GM12864 (cell line): ENCODE measurements around the gene ACVR1B.

Source experiments
- DNase-seq: peaks from one replicate; pipeline ENCODE4 v3.0.0-alpha.2; 2011; ENCODE audit warnings: low read depth
- H3K4me3 ChIP-seq: 2 replicates; pipeline ENCODE4 v1.5.1; 2011; ENCODE audit warnings: mild to moderate bottlenecking, low read depth, low read length, control low read depth
- TF ChIP-seq, protein P1 (sequence below): IDR thresholded peaks from 2 replicates; pipeline ENCODE4 v1.5.1; 2011; ENCODE audit warnings: low read depth, mild to moderate bottlenecking, moderate library complexity, low read length, control low read depth, inconsistent platforms; ENCODE audit errors: missing control alignments

Gene ACVR1B

DNA sequence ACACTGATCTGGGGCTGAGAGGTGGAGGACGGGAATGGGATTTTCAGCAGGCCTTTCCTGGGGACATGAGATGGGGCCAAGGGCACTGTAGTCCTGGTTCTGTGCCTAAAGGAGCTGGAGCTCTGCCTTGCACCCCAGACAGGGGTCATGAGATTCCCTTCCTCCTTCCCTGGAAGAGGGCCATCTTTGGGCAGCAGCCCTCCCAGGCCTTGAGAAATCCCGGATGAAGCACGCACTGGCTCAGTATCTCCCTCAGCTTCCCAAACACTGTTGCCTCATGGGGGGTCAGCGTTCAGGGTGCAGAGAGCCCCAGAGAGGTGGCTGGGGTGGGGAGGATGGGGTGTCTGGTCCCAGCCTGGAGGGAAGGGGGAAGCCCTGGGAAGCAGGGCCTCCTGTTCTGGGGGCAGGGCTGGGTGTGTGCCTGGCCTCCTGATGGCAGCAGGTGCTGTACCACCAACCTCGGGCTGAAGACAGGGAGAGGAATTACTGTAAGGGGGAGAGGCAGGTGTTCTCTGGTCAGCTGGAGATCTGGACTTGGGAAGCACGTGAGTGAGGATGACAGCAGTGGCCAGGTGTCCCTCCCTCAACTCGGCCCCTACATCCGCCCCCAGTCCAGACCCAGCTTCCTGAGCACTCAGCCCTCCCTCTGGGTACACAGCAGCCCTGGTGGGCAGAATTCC, 91.3 kb downstream of the ACVR1B start:
- no peak overlapping the region for H3K4me3 ChIP-seq
- no peak for DNase-seq

DNA sequence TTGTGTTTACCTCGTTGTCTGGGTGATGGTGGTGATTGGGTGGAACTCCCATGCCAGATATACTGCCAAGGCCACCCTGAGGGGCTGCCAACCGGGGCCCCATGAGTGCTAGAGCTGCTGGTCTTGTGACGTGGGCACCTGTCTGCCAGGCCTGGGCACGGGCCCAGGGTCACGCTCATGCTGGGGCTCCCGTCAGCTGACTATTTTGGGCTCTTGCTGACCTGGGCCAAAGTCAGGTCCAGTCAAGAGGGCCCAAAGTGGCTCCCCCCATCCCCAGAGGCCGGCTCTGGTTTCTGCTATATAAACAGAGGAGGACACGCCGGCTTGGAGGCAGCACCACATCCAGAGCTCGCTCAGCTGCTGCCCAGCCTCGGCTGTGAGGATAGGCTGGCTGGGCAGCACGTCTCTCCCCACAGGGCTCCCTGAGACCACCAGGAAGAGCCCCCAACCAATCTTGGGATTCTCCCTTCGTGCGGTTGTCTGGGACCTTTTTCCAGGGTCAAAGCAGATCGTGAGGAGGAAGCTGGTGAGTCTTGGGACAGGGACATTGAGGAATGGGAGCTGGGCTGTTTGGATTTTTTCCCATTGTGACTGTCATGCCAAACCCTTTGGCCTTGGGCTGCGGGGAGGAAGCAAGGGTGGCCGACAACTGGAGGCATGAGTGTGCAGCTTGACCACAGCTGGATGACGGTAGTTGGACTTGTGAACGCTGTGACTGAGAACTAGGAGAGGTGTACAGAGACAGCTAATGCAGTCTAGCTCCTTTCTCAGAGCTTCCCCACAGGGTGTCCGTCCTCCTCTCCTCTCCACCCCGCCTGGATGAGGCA, 92.1 kb downstream of the ACVR1B start:
- no peak overlapping the region for H3K4me3 ChIP-seq
- no peak for DNase-seq
- TF ChIP-seq, protein P1, sequence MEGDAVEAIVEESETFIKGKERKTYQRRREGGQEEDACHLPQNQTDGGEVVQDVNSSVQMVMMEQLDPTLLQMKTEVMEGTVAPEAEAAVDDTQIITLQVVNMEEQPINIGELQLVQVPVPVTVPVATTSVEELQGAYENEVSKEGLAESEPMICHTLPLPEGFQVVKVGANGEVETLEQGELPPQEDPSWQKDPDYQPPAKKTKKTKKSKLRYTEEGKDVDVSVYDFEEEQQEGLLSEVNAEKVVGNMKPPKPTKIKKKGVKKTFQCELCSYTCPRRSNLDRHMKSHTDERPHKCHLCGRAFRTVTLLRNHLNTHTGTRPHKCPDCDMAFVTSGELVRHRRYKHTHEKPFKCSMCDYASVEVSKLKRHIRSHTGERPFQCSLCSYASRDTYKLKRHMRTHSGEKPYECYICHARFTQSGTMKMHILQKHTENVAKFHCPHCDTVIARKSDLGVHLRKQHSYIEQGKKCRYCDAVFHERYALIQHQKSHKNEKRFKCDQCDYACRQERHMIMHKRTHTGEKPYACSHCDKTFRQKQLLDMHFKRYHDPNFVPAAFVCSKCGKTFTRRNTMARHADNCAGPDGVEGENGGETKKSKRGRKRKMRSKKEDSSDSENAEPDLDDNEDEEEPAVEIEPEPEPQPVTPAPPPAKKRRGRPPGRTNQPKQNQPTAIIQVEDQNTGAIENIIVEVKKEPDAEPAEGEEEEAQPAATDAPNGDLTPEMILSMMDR: no peak

More for the DNA sequence above, 91.3 kb downstream of the ACVR1B start:
- TF ChIP-seq, protein P1: no peak

DNA sequence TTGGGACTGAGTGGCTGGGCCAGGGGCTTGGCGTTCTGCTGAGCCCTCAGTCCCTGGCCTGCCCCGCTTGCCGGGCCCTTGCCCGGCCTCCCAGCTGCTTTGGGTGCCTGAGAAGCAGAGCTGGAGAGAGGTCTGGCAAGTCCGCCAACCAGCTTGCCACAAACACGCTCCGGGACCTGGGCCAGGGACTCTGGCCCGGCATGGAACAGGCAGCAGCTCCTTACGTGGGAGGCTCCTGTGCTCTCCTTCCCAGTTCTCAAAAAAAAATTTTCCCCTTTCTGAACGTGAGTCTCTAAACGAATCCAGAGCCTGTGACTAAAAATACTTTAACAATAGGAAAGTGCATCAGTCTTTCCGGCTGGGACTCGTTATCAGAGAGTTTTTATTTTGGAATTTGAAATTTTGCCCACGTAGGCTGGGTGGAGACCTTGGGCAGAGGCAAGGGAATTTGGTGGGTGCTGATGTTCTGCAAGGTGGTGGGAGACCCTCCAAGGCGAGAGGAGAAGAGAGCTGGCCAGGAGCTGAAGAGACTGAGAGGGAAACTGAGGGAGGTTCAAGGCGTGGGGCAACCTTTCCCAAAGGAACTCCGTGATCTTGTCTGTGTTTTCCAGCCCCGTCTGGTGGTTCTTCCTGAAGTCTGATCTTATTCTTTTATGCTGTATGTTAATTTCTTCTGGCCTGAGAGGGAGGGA, 92.9 kb downstream of the ACVR1B start:
- TF ChIP-seq, protein P1: no peak
- DNase-seq: no peak
- no peak overlapping the region for H3K4me3 ChIP-seq

GRCh38 chr12:52045794-52046199, 94.3 kb downstream of the ACVR1B start:
- DNase-seq: no peak
- H3K4me3 ChIP-seq: no peak overlapping the region
- TF ChIP-seq, protein P1: no peak
